Inflammatory macrophage (primary cell): ENCODE measurements around the gene VCPKMT.

Experiments used
- DNase-seq, 2 donors: peaks; one replicate each; pipeline ENCODE4 v3.0.0-alpha.2; 2020 to 2022

VCPKMT gene

GRCh38 chr14:50064993-50065392, 51.4 kb downstream of the VCPKMT start:
- peak; percentile 97 for DNase-seq

GRCh38 chr14:50063876-50064420, 52.4 kb downstream of the VCPKMT start:
- no peak for DNase-seq

- DNase-seq, result peak in 1 of 2 donors; percentile 40
Measured at GRCh38 chr14:50062438-50063085, 53.8 kb downstream of the VCPKMT start.

GRCh38 chr14:50061664-50062437, 54.5 kb downstream of the VCPKMT start:
- DNase-seq, result peak; percentile 44 to 46

- peak; percentile 88 to 91 for DNase-seq
Measured at GRCh38 chr14:50060871-50061663, 55.3 kb downstream of the VCPKMT start.

- peak; percentile 49 to 78 for DNase-seq
Measured at GRCh38 chr14:50059763-50060616, 56.4 kb downstream of the VCPKMT start.
